ENCODE measurements around the gene PCNX1. TPM values are rescaled to one million over a fixed set of nuclear protein-coding genes. Genes with fewer than 3 reads are reported as not detected.

Gene PCNX1
- total RNA-seq, 1 donor from 2014 or later: 79.3 TPM

DNA sequence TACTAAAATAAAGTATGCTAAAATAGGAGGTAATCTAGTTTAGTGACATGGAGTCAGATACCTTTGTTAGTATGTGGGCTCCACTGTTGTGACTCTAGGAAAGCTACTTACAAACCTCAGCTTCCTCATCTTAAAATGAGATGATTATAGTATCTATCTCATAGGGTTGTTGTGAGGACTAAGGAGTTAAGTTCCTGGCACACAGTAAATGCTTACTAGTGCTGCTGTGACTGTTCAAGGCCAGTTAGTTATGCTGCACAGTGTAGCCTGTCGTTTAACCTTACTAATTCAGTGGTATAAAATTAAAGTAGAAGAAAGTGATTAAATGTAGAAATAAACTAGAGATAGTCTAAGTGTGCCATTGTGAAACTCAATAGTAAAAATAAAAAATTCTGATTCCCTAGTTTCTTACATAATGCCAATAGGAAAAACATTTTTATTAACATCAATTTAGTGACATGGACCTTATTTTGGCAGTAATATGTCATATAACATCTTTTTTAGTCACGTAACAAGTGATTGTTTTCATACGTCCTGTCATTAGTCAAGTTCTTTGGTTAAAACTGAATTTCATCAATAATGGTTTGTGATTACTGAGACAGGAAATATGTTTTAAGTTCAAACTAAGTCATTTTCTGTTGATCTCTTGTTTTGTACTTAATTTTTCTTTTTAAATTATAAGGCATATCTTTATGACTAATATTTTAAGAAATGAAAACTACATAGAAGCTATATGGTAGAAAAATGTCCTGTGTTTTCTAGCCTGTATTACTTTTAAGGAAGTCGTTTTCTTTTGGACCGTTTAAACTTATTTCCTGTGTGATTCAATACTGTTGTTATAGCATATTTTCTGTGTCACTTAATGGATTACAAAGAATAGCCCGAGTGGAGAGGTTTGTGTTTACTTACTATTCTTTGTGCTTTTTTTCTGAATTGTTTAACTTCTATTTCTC lies 74.0 kb downstream of the PCNX1 start:
- peaks cover 12 to 18% (median 16%) of the 10 kb centered on the region in 3 donors for H3K36me3 ChIP-seq (ENCODE audit: control insufficient read depth in 3 of 3, insufficient read depth in 3 of 3, low read length in 3 of 3)
- no peak overlapping the region for H3K27ac ChIP-seq (ENCODE audit: low read depth, low read length)
- no peak overlapping the region for H3K4me3 ChIP-seq (ENCODE audit: low read length in 3 of 3)
- H3K9ac ChIP-seq (ENCODE audit: low read depth in 1 of 3, low read length in 3 of 3): no peak overlapping the region
- peaks cover 0 to 9% (median 0%) of the 10 kb centered on the region in 3 donors for H3K4me1 ChIP-seq (ENCODE audit: control insufficient read depth in 3 of 3, insufficient read depth in 3 of 3, low read length in 3 of 3)
- no peaks in the 10 kb centered on the region for H3K9me3 ChIP-seq (ENCODE audit: control insufficient read depth in 3 of 3, low read length in 3 of 3)
- no peaks in the 10 kb centered on the region for H3K27me3 ChIP-seq (ENCODE audit: control insufficient read depth in 3 of 3, insufficient read depth in 3 of 3, low read length in 3 of 3)

DNA sequence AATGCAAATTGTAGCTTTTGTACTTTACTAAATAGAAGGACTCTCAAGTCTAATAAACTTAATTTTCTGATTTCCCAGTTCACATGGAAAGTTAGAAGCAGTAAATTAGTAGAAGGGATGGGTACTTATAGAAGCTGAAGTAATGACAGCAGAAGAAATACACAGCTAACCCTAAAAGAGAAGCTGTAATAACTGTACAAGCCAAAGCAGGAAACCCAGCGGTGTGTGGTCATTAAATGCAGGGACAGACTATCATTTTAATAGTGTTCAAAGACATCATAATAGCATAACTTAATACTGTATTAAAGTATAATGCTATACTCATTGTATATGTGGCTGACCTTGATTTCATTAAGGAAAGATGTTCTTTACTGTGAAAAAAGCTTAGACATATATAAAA lies 74.9 kb downstream of the PCNX1 start:
- Histone ChIP-seq H3K36me3 (ENCODE audit: control insufficient read depth in 3 of 3, insufficient read depth in 3 of 3, low read length in 3 of 3) (peaks cover 8 to 13% (median 12%) of the 10 kb centered on the region in 3 donors), H3K27ac (ENCODE audit: low read depth, low read length) (no peak overlapping the region), H3K27me3 (ENCODE audit: control insufficient read depth in 3 of 3, insufficient read depth in 3 of 3, low read length in 3 of 3) (no peaks in the 10 kb centered on the region), H3K9ac (ENCODE audit: low read depth in 1 of 3, low read length in 3 of 3) (no peak overlapping the region), H3K4me1 (ENCODE audit: control insufficient read depth in 3 of 3, insufficient read depth in 3 of 3, low read length in 3 of 3) (peaks cover 0 to 9% (median 0%) of the 10 kb centered on the region in 3 donors), H3K4me3 (ENCODE audit: low read length in 3 of 3) (no peak overlapping the region), H3K9me3 (ENCODE audit: control insufficient read depth in 3 of 3, low read length in 3 of 3) (no peaks in the 10 kb centered on the region)

DNA sequence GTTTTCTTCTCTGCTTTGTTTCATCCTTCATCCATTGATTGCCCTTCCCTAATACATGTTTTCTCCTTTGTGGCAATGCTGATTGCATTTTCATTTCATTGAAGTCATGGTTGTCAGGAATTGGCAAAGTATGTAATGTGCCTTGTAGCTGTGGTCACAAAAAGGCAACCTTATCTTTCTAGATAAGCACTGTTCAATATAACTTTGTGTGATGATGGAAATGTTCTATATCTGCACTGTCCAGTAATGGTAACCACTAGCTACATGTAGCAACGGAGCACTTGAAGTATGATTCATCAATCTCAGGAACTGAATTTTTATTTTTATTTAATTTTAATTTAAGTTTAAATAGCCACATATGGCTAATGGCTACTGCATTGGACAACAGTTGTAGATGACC lies 79.8 kb downstream of the PCNX1 start:
- Histone ChIP-seq H3K36me3 (ENCODE audit: control insufficient read depth in 3 of 3, insufficient read depth in 3 of 3, low read length in 3 of 3) (peaks cover 0 to 4% (median 0%) of the 10 kb centered on the region in 3 donors), H3K27me3 (ENCODE audit: control insufficient read depth in 3 of 3, insufficient read depth in 3 of 3, low read length in 3 of 3) (no peaks in the 10 kb centered on the region), H3K27ac (ENCODE audit: low read depth, low read length) (no peak overlapping the region), H3K4me3 (ENCODE audit: low read length in 3 of 3) (no peak overlapping the region), H3K9me3 (ENCODE audit: control insufficient read depth in 3 of 3, low read length in 3 of 3) (no peaks in the 10 kb centered on the region), H3K4me1 (ENCODE audit: control insufficient read depth in 3 of 3, insufficient read depth in 3 of 3, low read length in 3 of 3) (peaks cover 0 to 2% (median 0%) of the 10 kb centered on the region in 3 donors), H3K9ac (ENCODE audit: low read depth in 1 of 3, low read length in 3 of 3) (no peak overlapping the region)

DNA sequence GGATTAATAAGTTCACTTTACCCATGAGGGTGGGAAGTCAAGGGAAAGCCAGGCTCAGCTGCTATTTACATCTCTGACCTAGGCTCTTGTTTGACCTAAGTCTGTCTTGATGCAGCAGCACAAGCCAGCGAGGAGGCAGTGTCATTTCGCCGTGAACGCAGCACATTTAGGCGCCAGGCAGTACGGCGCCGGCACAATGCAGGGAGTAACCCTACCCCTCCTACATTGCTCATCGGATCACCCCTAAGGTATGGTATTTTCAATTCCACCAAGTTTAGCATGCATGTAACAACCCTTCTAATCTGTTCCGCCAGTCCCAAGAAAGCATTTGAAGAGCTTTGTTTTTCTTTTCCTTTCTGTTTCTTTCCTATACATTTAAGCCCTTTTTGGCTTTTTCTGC lies 81.2 kb downstream of the PCNX1 start:
- H3K9me3 ChIP-seq (ENCODE audit: control insufficient read depth in 3 of 3, low read length in 3 of 3): no peaks in the 10 kb centered on the region
- no peaks in the 10 kb centered on the region for H3K27me3 ChIP-seq (ENCODE audit: control insufficient read depth in 3 of 3, insufficient read depth in 3 of 3, low read length in 3 of 3)
- no peak overlapping the region for H3K9ac ChIP-seq (ENCODE audit: low read depth in 1 of 3, low read length in 3 of 3)
- H3K36me3 ChIP-seq (ENCODE audit: control insufficient read depth in 3 of 3, insufficient read depth in 3 of 3, low read length in 3 of 3): peaks cover 0 to 4% (median 0%) of the 10 kb centered on the region in 3 donors
- no peak overlapping the region for H3K27ac ChIP-seq (ENCODE audit: low read depth, low read length)
- H3K4me3 ChIP-seq (ENCODE audit: low read length in 3 of 3): no peak overlapping the region
- no peaks in the 10 kb centered on the region for H3K4me1 ChIP-seq (ENCODE audit: control insufficient read depth in 3 of 3, insufficient read depth in 3 of 3, low read length in 3 of 3)

DNA sequence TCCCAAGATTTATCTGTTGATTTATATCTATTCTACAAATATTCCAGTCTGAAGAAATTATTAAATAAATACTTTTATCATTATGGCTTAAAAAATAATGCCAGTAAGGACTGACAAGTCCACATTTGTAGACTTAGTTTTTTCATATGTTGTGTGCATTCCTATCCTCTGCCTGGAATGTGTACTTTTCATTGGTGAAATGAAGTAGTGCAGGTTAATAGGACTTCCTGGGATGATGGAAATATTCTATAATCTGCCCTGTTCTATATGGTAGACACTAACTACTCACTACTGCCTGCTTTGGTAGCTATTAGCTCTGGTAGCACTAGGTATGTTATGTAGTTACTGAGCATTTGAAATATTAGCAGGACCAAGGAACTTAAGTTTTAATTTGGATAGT lies 86.7 kb downstream of the PCNX1 start:
- no peak overlapping the region for H3K27ac ChIP-seq (ENCODE audit: low read depth, low read length)
- H3K9me3 ChIP-seq (ENCODE audit: control insufficient read depth in 3 of 3, low read length in 3 of 3): no peaks in the 10 kb centered on the region
- H3K36me3 ChIP-seq (ENCODE audit: control insufficient read depth in 3 of 3, insufficient read depth in 3 of 3, low read length in 3 of 3): peaks cover 3 to 8% (median 4%) of the 10 kb centered on the region in 3 donors
- H3K4me3 ChIP-seq (ENCODE audit: low read length in 3 of 3): no peak overlapping the region
- no peaks in the 10 kb centered on the region for H3K4me1 ChIP-seq (ENCODE audit: control insufficient read depth in 3 of 3, insufficient read depth in 3 of 3, low read length in 3 of 3)
- H3K9ac ChIP-seq (ENCODE audit: low read depth in 1 of 3, low read length in 3 of 3): no peak overlapping the region
- no peaks in the 10 kb centered on the region for H3K27me3 ChIP-seq (ENCODE audit: control insufficient read depth in 3 of 3, insufficient read depth in 3 of 3, low read length in 3 of 3)

DNA sequence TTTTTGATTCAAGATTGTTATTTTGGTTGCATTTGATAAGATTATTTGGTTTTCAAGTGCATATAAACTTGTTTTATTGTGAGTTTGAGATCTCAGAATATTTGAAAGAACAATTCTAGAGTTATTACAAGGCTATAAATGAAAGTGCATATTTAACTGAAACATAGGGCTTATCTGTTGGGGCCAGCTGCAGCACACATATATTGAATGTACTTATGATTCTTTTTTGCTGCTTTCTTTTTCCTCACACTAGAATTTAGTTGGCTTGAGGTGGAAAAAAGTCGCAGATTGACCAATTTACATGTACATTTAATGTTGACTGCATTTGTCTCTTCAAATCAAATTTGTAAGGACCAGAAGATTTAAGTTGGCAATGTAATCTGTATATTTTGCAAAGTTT lies 88.0 kb downstream of the PCNX1 start:
- H3K27me3 ChIP-seq (ENCODE audit: control insufficient read depth in 3 of 3, insufficient read depth in 3 of 3, low read length in 3 of 3): no peaks in the 10 kb centered on the region
- no peak overlapping the region for H3K27ac ChIP-seq (ENCODE audit: low read depth, low read length)
- H3K4me1 ChIP-seq (ENCODE audit: control insufficient read depth in 3 of 3, insufficient read depth in 3 of 3, low read length in 3 of 3): no peaks in the 10 kb centered on the region
- no peak overlapping the region for H3K9ac ChIP-seq (ENCODE audit: low read depth in 1 of 3, low read length in 3 of 3)
- peaks cover 3 to 8% (median 4%) of the 10 kb centered on the region in 3 donors for H3K36me3 ChIP-seq (ENCODE audit: control insufficient read depth in 3 of 3, insufficient read depth in 3 of 3, low read length in 3 of 3)
- H3K9me3 ChIP-seq (ENCODE audit: control insufficient read depth in 3 of 3, low read length in 3 of 3): no peaks in the 10 kb centered on the region
- no peak overlapping the region for H3K4me3 ChIP-seq (ENCODE audit: low read length in 3 of 3)

DNA sequence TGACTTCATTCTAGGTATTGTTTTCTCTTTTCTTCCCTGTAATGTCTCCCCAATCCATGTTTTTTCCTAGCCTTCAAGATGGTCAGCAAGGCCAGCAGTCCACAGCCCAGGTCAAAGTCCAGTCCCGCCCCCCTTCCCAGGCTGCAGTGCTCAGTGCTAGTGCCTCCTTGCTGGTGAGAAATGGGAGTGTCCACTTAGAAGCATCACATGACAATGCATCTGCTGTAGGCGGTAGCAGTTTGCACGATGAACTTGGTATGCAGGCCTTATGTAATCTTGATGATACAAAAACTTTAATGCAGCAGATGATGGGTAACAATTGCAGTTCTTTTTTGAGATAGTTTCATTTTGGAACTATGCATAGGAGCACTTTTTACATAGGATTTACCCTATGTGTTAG lies 88.4 kb downstream of the PCNX1 start:
- Histone ChIP-seq H3K9me3 (ENCODE audit: control insufficient read depth in 3 of 3, low read length in 3 of 3) (no peaks in the 10 kb centered on the region), H3K27ac (ENCODE audit: low read depth, low read length) (no peak overlapping the region), H3K27me3 (ENCODE audit: control insufficient read depth in 3 of 3, insufficient read depth in 3 of 3, low read length in 3 of 3) (no peaks in the 10 kb centered on the region), H3K4me1 (ENCODE audit: control insufficient read depth in 3 of 3, insufficient read depth in 3 of 3, low read length in 3 of 3) (no peaks in the 10 kb centered on the region), H3K9ac (ENCODE audit: low read depth in 1 of 3, low read length in 3 of 3) (no peak overlapping the region), H3K4me3 (ENCODE audit: low read length in 3 of 3) (no peak overlapping the region), H3K36me3 (ENCODE audit: control insufficient read depth in 3 of 3, insufficient read depth in 3 of 3, low read length in 3 of 3) (peaks cover 3 to 8% (median 4%) of the 10 kb centered on the region in 3 donors)

DNA sequence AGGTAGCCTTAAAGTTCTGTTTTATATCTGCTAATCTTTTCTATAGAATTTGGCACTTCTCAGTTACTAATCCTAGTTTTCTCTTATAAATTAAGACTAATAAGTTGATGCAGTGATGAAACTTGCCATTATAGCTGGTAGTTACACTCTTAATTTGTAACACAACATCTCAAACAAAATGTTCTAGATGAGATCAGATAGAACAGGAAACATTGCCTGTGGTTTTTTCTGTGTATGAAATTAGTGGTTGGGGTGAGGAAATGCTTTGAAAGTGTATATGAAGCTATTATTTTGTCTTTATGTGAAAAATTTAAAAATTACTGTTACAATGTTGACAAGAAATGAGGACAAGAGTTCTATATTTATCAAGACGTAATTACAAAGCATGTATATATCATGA lies 91.9 kb downstream of the PCNX1 start:
- no peaks in the 10 kb centered on the region for H3K27me3 ChIP-seq (ENCODE audit: control insufficient read depth in 3 of 3, insufficient read depth in 3 of 3, low read length in 3 of 3)
- no peak overlapping the region for H3K27ac ChIP-seq (ENCODE audit: low read depth, low read length)
- no peaks in the 10 kb centered on the region for H3K4me1 ChIP-seq (ENCODE audit: control insufficient read depth in 3 of 3, insufficient read depth in 3 of 3, low read length in 3 of 3)
- H3K36me3 ChIP-seq (ENCODE audit: control insufficient read depth in 3 of 3, insufficient read depth in 3 of 3, low read length in 3 of 3): peaks cover 4 to 12% (median 7%) of the 10 kb centered on the region in 3 donors
- no peak overlapping the region for H3K4me3 ChIP-seq (ENCODE audit: low read length in 3 of 3)
- no peaks in the 10 kb centered on the region for H3K9me3 ChIP-seq (ENCODE audit: control insufficient read depth in 3 of 3, low read length in 3 of 3)
- H3K9ac ChIP-seq (ENCODE audit: low read depth in 1 of 3, low read length in 3 of 3): no peak overlapping the region

DNA sequence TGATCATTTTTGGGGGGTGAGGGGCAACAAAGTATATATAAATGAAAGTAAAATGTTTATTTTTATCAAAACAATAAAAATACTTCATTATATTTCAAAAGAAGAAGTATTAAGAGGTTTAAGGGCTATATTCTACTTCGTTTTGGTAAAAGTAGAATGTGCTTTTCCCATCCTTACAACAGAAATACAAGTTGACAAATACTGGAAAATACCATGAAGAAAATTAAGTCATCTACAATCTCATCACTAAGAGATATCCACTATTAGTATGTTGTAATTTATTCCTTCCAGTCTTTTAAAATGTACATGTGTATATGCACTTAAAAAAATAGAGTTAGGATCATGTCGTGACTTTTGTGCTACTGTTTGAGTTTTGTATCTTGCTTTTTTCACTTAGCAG lies 92.8 kb downstream of the PCNX1 start:
- Histone ChIP-seq H3K4me3 (ENCODE audit: low read length in 3 of 3) (no peak overlapping the region), H3K9me3 (ENCODE audit: control insufficient read depth in 3 of 3, low read length in 3 of 3) (no peaks in the 10 kb centered on the region), H3K9ac (ENCODE audit: low read depth in 1 of 3, low read length in 3 of 3) (no peak overlapping the region), H3K4me1 (ENCODE audit: control insufficient read depth in 3 of 3, insufficient read depth in 3 of 3, low read length in 3 of 3) (no peaks in the 10 kb centered on the region), H3K36me3 (ENCODE audit: control insufficient read depth in 3 of 3, insufficient read depth in 3 of 3, low read length in 3 of 3) (peaks cover 5 to 12% (median 9%) of the 10 kb centered on the region in 3 donors), H3K27me3 (ENCODE audit: control insufficient read depth in 3 of 3, insufficient read depth in 3 of 3, low read length in 3 of 3) (no peaks in the 10 kb centered on the region), H3K27ac (ENCODE audit: low read depth, low read length) (no peak overlapping the region)

DNA sequence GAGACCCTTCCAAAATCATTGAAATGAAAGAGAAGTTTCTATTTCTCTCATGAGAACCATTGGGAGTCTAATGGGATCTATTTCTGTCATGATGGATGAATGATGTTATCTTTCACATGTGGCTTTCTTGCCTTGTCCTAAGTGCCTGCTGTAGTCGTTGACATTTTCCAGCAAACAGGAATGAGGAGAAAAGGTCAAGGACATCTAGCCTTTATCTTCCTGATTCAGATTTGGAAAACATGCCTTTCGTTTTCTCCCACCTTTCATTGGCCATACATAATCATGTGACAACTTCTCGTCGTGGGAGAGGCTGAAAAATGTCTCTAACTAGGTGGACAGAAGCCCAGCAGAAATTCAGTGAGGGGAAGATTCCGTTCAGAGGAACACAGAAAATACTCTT lies 94.5 kb downstream of the PCNX1 start:
- no peaks in the 10 kb centered on the region for H3K4me1 ChIP-seq (ENCODE audit: control insufficient read depth in 3 of 3, insufficient read depth in 3 of 3, low read length in 3 of 3)
- H3K9me3 ChIP-seq (ENCODE audit: control insufficient read depth in 3 of 3, low read length in 3 of 3): no peaks in the 10 kb centered on the region
- H3K27me3 ChIP-seq (ENCODE audit: control insufficient read depth in 3 of 3, insufficient read depth in 3 of 3, low read length in 3 of 3): no peaks in the 10 kb centered on the region
- H3K36me3 ChIP-seq (ENCODE audit: control insufficient read depth in 3 of 3, insufficient read depth in 3 of 3, low read length in 3 of 3): peaks cover 2 to 5% (median 4%) of the 10 kb centered on the region in 3 donors
- no peak overlapping the region for H3K9ac ChIP-seq (ENCODE audit: low read depth in 1 of 3, low read length in 3 of 3)
- H3K27ac ChIP-seq (ENCODE audit: low read depth, low read length): no peak overlapping the region
- no peak overlapping the region for H3K4me3 ChIP-seq (ENCODE audit: low read length in 3 of 3)

Data from skeletal muscle tissue (tissue), 4 donors.